SK-N-SH treated with all-trans-retinoic acid at 6 μM for 48 hours (cell line): ENCODE results near the gene EFNB2.

Experiments
- PATZ1 ChIP-seq: fragments of 250-450 bp; sonication (Bioruptor Pico); IDR thresholded peaks from 2 replicates; pipeline ENCODE4 v1.8.0; 2020; ENCODE audit warnings: mild to moderate bottlenecking, moderate library complexity, borderline replicate concordance
- ZFP3 ChIP-seq: fragments of 250-450 bp; sonication (Bioruptor Pico); IDR thresholded peaks from 2 replicates; pipeline ENCODE4 v1.5.0; 2020; ENCODE audit warnings: mild to moderate bottlenecking, moderate library complexity

- TF ChIP-seq ZFP3 (CRISPR knock-in tag) (no peak), PATZ1 (CRISPR knock-in tag) (no peak)
Measured at GRCh38 chr13:106541826-106542225, 6.4 kb upstream of the EFNB2 start.
